Prostate gland (tissue), 2 donors: ENCODE data around the gene COG4. TPM values are rescaled to one million over a fixed set of nuclear protein-coding genes. Genes with fewer than 3 reads are reported as not detected.
"Not testable (repeated sequence)": the region's sequence is repeated elsewhere in the genome, so short reads cannot be mapped to it uniquely, and the experiment has no call there.

Experiments
- DNase-seq: peaks from one replicate; pipeline ENCODE4 v3.0.0-alpha.2; 2019; ENCODE audit warnings: low spot score
- H3K27ac ChIP-seq, 2 donors: fragments of 200-600 bp; sonication (generic); 2 replicates each; pipeline ENCODE4 v1.5.1; 2017 to 2019
- H3K27me3 ChIP-seq: fragments of 200-600 bp; sonication (generic); replicated peaks from 2 replicates; pipeline ENCODE4 v1.5.1; 2019; ENCODE audit not compliant: insufficient read depth
- H3K36me3 ChIP-seq, 2 donors: fragments of 200-600 bp; sonication (generic); 1 replicate in 1 of 2; 2 replicates in 1 of 2; pipeline versions ENCODE4 v1.5.1 to v1.8.1; 2017 to 2019
- H3K4me1 ChIP-seq: fragments of 200-600 bp; sonication (generic); replicated peaks from 2 replicates; pipeline ENCODE4 v1.5.1; 2019
- H3K4me3 ChIP-seq, 2 donors: fragments of 200-600 bp; sonication (generic); 2 replicates each; pipeline ENCODE4 v1.5.1; 2017 to 2019
- H3K9me3 ChIP-seq: fragments of 200-600 bp; sonication (generic); 2 replicates; pipeline ENCODE4 v1.5.1; 2017
- POLR2A ChIP-seq: fragments of 450-650 bp; IDR thresholded peaks from one replicate; pipeline ENCODE4 v1.6.1; 2016; ENCODE audit warnings: antibody characterized with exemption, mild to moderate bottlenecking
- POLR2AphosphoS5 ChIP-seq: sonication (generic); formaldehyde crosslinking; IDR thresholded peaks from one replicate; pipeline ENCODE4 v1.6.1; 2017; ENCODE audit warnings: antibody characterized with exemption
- WGBS: methylation state at CpG from one replicate; pipeline ENCODE4 v1.1.5; 2018; 5-methylcytosine and 5-hydroxymethylcytosine counted together
- intact Hi-C: fragments of 100-400 bp; cut with DNase I; formaldehyde crosslinking; loops from one replicate; pipeline ENCODE4 v1.14.2; 2022
- total RNA-seq, 2 donors: library from RNA; depleted of rRNA; stranded (reverse); fragments of >200 nt; gene quantifications; one replicate each; pipeline ENCODE4 v1.1.0, GENCODE V29; 2016
- TF ChIP-seq, protein P1 (sequence below), 4 experiments: fragments of 200-600 bp in 2 of 4; fragments of 450-650 bp in 2 of 4; sonication (generic) in 2 of 4; IDR thresholded peaks; 1 replicate in 3 of 4; 2 replicates in 1 of 4; pipeline ENCODE4 v1.5.1; 2016 to 2019; ENCODE audit warnings: antibody characterized with exemption in 4 of 4, mild to moderate bottlenecking in 2 of 4, moderate library complexity in 2 of 4

COG4 gene
- total RNA-seq, 2 donors from 2014 or later = 34.6 to 62.0 TPM

DNA sequence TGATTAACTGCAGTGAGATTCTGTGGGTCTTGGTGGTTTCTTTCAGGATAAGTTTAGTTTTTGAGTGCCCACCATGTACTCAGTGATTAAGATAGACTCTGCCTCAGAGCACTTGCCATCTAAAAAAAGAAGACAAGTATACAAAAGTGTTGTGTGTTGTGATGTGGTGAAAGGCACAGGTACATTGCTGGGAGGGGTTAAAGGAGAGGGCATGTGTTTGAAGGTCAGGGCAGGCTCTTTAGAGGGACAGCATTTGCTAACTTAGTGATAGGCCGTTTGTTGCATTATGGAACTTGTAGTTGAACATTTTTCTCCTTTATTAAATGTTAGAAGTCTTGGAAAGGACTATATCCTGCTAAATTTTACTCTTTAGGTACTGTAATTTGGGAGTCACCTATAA lies 26.7 kb upstream of the COG4 start:
- Histone ChIP-seq H3K4me1 (no peaks in the 10 kb centered on the region), H3K4me3 (no peak overlapping the region), H3K27me3 (no peaks in the 10 kb centered on the region), H3K27ac (no peak overlapping the region), H3K9me3 (no peaks in the 10 kb centered on the region), H3K36me3 (peaks cover 9 to 18% of the 10 kb centered on the region in 2 donors)
- 55% methylated on average over 1 of the region's 1 CpG for WGBS
- TF ChIP-seq, protein P1, sequence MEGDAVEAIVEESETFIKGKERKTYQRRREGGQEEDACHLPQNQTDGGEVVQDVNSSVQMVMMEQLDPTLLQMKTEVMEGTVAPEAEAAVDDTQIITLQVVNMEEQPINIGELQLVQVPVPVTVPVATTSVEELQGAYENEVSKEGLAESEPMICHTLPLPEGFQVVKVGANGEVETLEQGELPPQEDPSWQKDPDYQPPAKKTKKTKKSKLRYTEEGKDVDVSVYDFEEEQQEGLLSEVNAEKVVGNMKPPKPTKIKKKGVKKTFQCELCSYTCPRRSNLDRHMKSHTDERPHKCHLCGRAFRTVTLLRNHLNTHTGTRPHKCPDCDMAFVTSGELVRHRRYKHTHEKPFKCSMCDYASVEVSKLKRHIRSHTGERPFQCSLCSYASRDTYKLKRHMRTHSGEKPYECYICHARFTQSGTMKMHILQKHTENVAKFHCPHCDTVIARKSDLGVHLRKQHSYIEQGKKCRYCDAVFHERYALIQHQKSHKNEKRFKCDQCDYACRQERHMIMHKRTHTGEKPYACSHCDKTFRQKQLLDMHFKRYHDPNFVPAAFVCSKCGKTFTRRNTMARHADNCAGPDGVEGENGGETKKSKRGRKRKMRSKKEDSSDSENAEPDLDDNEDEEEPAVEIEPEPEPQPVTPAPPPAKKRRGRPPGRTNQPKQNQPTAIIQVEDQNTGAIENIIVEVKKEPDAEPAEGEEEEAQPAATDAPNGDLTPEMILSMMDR (IDR thresholded peaks at IDR 0.05) = no peak
- TF ChIP-seq POLR2AphosphoS5 (no peak), POLR2A (no peak)
- no peak for DNase-seq
- intact Hi-C loops = no loop called here

DNA sequence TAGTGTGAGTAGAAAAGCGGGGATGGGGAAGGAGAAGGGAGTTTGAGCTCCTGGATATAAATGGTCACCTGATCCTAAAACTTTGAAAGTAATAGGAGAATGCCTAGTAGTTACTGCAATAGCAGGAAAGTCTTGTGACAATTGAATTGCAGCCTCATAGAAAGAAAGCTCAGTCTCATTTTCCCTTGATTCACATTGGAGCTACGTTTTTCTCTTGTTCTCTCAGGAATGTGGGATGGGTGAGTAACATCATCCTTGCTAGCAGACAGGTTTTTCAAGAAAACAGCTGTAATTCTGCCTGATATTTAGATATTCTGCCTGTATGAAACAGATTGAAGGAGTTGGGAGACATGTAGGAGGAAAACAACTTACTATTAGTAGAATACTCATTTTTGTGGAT lies 25.6 kb upstream of the COG4 start:
- H3K4me3 ChIP-seq = no peak overlapping the region
- no peaks in the 10 kb centered on the region for H3K9me3 ChIP-seq
- no peaks in the 10 kb centered on the region for H3K27me3 ChIP-seq
- H3K36me3 ChIP-seq = peaks cover 9 to 16% of the 10 kb centered on the region in 2 donors
- H3K4me1 ChIP-seq = no peaks in the 10 kb centered on the region
- WGBS = 56% methylated on average over 2 of the region's 2 CpGs
- TF ChIP-seq, protein P1 (IDR thresholded peaks at IDR 0.05) = no peak
- TF ChIP-seq POLR2A (no peak), POLR2AphosphoS5 (no peak)
- H3K27ac ChIP-seq = no peak overlapping the region
- intact Hi-C loops = no loop called here
- no peak for DNase-seq

DNA sequence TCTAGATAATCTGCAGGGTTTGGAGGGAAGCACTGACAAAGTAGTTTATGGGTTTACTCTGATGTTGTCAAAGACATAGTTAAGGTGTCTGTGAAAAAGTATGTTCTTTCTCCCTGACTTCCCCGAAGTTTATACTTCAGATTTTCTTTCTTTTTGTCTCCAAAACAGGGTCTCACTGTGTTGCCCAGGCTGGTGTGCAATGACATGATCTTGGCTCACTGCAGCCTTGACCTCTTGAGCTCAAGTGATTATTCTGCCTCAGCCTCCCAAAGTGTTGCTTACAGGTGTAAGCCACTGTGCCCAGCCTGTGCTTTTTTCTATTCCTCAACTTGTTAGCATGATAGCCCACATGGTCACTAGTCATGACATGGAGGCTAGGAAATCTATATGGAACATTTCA lies 21.2 kb upstream of the COG4 start:
- Histone ChIP-seq H3K9me3 (no peaks in the 10 kb centered on the region), H3K36me3 (peaks cover 2 to 29% of the 10 kb centered on the region in 2 donors), H3K4me1 (no peaks in the 10 kb centered on the region), H3K27ac (no peak overlapping the region), H3K27me3 (no peaks in the 10 kb centered on the region), H3K4me3 (no peak overlapping the region)
- WGBS = 65% methylated on average over 1 of the region's 1 CpG
- intact Hi-C loops = no loop called here
- TF ChIP-seq POLR2A (no peak), POLR2AphosphoS5 (no peak)
- TF ChIP-seq, protein P1 (IDR thresholded peaks at IDR 0.05) = no peak
- DNase-seq = no peak

DNA sequence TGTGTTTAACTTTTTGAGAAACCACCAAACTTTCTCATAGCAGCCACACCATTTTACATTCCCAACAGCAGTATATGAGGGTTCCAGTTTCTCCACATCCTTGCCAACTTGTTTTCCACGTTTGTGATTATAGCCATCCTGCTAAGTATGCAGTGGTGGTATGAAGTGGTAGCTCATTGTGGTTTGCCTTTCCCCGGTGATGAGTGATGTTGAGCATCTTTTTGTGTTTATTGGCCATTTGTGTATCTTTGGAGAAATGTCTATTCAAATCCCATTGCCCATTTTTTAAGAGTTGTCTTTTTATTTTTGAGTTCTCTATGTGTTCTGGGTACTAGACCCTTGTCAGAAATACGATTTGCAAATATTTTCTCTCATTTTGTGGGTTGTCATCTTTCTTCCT lies 17.6 kb upstream of the COG4 start:
- DNase-seq = no peak
- no peaks in the 10 kb centered on the region for H3K4me1 ChIP-seq
- intact Hi-C loops = no loop called here
- peaks cover 15 to 43% of the 10 kb centered on the region in 2 donors for H3K36me3 ChIP-seq
- no peak for TF ChIP-seq POLR2A
- TF ChIP-seq, protein P1 (IDR thresholded peaks at IDR 0.05) = no peak
- TF ChIP-seq POLR2AphosphoS5 = no peak
- no peaks in the 10 kb centered on the region for H3K9me3 ChIP-seq
- no peak overlapping the region for H3K4me3 ChIP-seq
- H3K27me3 ChIP-seq = no peaks in the 10 kb centered on the region
- no peak overlapping the region for H3K27ac ChIP-seq
- WGBS = 56% methylated on average over 3 of the region's 3 CpGs

DNA sequence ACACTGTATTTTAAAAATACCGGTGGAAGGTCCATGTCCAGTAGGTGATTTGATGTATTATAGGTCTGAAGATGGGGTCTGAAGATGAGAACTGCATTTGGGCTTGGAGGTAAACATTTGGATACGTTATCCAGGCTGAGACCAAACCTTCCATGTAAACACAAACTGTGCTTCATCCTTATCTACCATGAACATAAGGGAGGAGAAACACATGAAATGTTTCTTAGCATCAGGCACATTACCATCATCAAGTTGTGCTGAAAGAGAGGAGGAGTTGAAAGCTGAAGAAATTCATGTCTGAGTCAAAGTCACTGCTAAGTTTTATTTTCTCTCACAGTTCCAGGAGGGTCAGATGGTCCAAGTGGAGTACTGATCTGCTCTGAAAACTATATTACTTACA lies 11.6 kb upstream of the COG4 start:
- DNase-seq = no peak
- Histone ChIP-seq H3K27ac (no peak overlapping the region), H3K27me3 (no peaks in the 10 kb centered on the region), H3K36me3 (peaks cover 37% of the 10 kb centered on the region in 2 donors), H3K9me3 (no peaks in the 10 kb centered on the region), H3K4me1 (no peaks in the 10 kb centered on the region), H3K4me3 (no peak overlapping the region)
- intact Hi-C loops = loop anchor here (5.0 kb wide), 1 partner anchor 117 kb away; no protein-coding TSS in a partner anchor
- no peak for TF ChIP-seq POLR2AphosphoS5
- TF ChIP-seq, protein P1 (IDR thresholded peaks at IDR 0.05) = no peak
- no peak for TF ChIP-seq POLR2A
- 80% methylated on average over 2 of the region's 2 CpGs for WGBS

DNA sequence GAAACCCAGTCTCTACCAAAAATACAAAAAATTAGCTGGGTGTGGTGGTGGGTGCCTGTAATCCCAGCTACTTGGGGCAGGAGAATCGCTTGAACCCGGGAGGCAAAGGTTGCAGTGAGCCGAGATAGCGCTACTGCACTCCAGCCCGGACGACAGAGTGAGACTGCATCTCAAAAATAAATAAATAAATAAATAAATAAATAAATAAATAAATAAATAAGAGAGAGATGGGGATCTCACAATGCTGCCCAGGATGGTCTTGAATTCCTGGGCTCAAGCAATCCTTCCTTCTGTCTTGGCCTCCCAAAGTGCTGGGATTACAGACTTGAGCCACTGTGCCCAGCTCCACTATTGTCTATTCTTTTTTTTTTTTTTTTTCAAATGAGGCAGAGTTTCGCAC lies 6.6 kb upstream of the COG4 start:
- WGBS = 92% methylated on average over 7 of the region's 7 CpGs
- intact Hi-C loops = loop anchor here (5.0 kb wide), 1 partner anchor 122 kb away; no protein-coding TSS in a partner anchor
- DNase-seq, H3K27ac ChIP-seq, H3K27me3 ChIP-seq, H3K4me3 ChIP-seq, H3K9me3 ChIP-seq, H3K4me1 ChIP-seq: not testable (repeated sequence)
- H3K36me3 ChIP-seq = peaks cover 10 to 22% of the 10 kb centered on the region in 2 donors
